Activated T-helper 1 cell treated with anti-CD3 and anti-CD28 coated beads, Interleukin-2, amount 50 U/mL, for 16 hours (primary cell): ENCODE data around the gene SPRR2B.
"Not testable (repeated sequence)": the region's sequence is repeated elsewhere in the genome, so short reads cannot be mapped to it uniquely, and the experiment has no call there.

Experiments
- DNase-seq, 2 donors: peaks; one replicate each; pipeline ENCODE4 v3.0.0-alpha.2; 2020; ENCODE audit warnings: low read depth in 1 of 2, low spot score in 1 of 2

Gene SPRR2B

DNA sequence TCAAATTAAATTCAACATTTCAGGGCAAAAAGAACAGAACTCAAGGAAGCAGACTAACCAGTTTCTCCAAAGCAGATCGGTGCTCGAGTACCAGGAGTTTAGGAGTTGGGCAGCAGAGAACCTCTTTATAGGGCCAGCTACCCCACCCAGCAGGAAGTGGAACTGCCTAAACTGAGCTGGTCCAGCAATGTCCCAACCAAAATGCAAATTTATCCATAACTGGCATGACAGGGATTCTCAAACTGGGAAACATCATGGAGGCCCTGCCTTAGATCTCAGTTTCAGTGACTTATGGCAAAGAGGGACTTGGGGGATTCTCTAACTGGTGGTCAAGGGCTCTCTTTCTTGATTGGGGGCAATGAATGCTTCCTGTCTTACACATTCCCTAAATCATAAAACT lies at the start of gene SPRR2B:
SPRR2B (minus strand) TSS at position 101 of the 400 bp plus-strand sequence. CDS start 772 bp downstream, outside the sequence.
- no peak for DNase-seq

DNA sequence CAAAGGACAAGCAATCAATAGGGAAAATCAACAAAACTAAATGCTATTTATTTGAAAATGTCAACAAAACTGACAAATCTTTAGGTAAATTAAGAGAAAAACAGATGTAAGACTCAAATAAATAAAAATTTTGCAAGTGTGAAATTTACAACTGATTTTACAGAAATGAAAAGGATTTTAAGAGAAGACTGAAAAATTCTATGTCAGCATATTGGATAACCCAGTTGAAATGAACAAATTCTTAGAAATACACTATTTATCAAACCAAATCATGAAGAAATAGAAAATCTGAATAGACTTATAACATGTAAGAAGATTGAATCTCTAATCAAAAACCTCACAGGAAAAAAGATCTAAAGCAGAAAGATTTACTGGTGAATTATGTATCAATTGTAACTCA lies 49.5 kb upstream of the SPRR2B start:
- no peak for DNase-seq

GRCh38 chr1:153119491-153119971 lies 48.1 kb upstream of the SPRR2B start:
- DNase-seq = no peak

DNA sequence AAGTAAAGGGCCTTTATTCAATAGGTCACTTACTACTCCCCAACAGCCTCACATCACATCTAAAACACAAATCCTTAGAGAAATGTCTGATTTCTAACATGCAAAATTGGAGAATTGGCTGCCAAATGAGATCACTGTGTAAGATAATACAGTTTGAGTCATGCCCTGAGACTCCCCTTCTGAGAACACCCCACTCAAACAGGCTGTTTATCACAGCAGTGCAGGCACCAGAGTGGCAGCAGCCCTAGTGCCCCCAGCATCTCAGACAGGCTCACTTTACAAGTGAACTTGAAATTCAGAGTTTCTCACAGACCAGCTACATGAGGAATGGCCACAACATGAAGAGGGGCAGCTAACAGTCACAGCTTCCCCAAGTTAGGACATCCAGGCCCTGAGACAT lies 43.9 kb upstream of the SPRR2B start:
- not testable (repeated sequence) for DNase-seq

DNA sequence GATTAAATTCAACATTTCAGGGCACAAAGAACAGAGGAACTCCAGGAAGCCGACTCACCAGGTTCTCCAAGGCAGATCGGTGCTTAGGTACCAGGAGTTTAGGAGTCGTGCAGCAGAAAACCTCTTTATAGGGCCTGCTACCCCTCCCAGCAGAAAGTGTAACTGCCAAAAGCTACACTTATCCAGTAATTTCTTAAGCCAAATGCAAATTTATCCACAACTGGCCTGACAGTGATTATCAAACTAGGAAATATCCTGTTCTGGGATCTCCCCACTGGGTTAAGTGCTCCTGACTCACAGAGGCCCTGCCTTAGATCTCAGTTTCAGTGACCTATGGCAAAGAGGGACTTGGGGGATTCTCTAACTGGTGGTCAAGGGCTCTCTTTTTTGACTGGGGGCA lies 42.0 kb upstream of the SPRR2B start, which contains the start of gene SPRR2F:
SPRR2F (minus strand) TSS at position 101 of the 400 bp plus-strand sequence. CDS start 783 bp downstream, outside the sequence.
- DNase-seq = no peak

GRCh38 chr1:153112454-153112853 lies 41.0 kb upstream of the SPRR2B start:
- not testable (repeated sequence) for DNase-seq

GRCh38 chr1:153100245-153100644 lies 28.8 kb upstream of the SPRR2B start:
- DNase-seq = no peak

DNA sequence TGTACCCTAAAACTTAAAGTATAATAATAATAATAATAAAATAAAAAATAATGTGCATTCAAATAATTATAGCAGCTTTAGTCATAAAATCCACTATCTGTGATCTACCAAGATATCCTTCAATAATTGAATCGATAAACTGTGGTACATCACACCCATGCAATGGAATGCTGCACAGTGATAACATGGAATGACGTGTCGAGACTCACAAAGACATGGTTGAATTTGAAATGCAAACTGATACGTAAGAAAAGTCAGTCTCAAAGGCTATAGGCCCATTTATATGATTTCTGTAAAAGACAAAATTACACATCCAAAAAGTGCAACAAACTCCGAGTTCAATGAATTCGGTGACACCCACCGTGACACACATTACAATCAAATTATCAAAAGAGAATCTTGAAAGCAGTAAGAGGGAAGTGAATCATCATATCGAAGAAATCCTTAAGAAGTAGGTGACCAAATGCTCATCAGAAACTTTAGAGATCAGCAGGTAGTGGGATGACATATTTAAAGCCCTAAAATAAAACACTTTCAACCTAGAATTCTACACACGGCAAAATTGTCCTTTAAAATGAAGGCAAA lies 28.1 kb upstream of the SPRR2B start:
- no peak for DNase-seq

DNA sequence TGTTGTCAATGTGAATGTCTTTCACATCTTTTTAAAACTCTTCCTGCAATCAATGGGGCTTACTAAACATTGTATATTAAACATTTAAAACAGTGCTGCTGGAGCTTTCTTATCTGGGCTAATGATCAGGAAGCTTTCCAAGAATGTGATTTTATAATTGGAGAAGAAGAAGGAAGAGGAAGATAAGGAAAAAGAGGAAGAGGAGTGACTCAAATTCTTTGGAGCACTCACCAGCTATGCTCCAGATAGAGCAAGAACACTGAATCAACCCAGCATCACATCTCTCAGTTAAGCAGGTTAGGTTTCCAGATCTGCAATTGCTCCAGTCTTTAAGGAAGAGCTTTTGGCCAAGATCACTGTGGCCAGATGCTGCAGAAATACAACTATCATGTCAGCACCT lies 24.4 kb upstream of the SPRR2B start:
- no peak for DNase-seq

GRCh38 chr1:153094426-153094825 lies 23.0 kb upstream of the SPRR2B start, which contains the start of gene SPRR2E:
TSS of gene SPRR2E (minus strand) at chr1:153094526. CDS start at chr1:153093751, 775 bp downstream.
- DNase-seq = no peak

DNA sequence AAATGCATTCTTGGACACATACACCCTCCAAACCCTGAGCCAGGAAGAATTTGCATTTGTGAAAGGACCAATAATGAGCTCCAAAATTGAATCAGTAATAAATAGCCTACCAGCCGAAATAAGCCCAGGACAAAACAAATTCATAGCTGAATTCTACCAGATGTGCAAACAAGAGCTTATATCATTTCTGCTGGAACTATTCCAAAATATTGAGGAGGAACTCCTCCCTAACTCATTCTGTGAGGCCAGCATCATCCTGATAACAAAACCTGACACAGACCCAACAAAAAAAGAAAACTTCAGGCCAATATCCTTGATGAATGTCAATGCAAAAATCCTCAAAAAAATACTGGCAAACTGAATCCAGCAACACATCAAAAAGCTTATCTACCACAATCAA lies 16.2 kb upstream of the SPRR2B start:
- no peak for DNase-seq

- DNase-seq = no peak
These were observed 10.3 kb upstream of the SPRR2B start for GRCh38 chr1:153081736-153082135.

GRCh38 chr1:153072806-153073726 lies 1.7 kb upstream of the SPRR2B start:
- no peak for DNase-seq

GRCh38 chr1:153070243-153070642 lies 1.2 kb downstream of the SPRR2B start:
- no peak for DNase-seq

- no peak for DNase-seq
These were observed 12.3 kb downstream of the SPRR2B start for GRCh38 chr1:153058826-153059784.

- no peak for DNase-seq
These were observed 13.3 kb downstream of the SPRR2B start for GRCh38 chr1:153058154-153058553.

DNA sequence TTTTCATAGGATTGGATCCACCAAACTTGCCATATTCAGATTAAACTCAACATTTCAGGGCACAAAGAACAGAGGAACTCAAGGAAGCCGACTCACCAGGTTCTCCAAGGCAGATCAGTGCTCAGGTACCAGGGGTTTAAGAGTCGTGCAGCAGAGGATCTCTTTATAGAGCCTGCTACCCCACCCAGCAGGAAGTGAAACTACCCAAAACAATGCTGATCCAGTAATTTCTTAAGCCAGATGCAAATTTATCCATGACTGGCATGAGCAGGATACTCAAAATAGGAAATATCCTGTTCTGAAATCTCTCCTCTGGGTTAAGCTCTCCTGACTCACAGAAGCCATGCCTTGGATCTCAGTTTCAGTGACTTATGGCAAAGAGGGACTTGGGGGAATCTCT lies 14.0 kb downstream of the SPRR2B start, which contains the start of gene SPRR2A:
SPRR2A (minus strand) TSS at position 138 of the 400 bp plus-strand sequence. CDS start 777 bp downstream, outside the sequence.
- no peak for DNase-seq

GRCh38 chr1:153056111-153056510 lies 15.3 kb downstream of the SPRR2B start:
- not testable (repeated sequence) for DNase-seq

GRCh38 chr1:153049211-153049610 lies 22.2 kb downstream of the SPRR2B start:
- DNase-seq = no peak

- no peak for DNase-seq
These were observed 30.3 kb downstream of the SPRR2B start, which contains the start of gene SPRR2D for GRCh38 chr1:153040950-153041631. TSS of gene SPRR2D (minus strand) at chr1:153041120. CDS start at chr1:153040346, 774 bp downstream.
